Heart left ventricle (tissue), 16 donors: ENCODE data around the gene ITGA3. TPM values are rescaled to one million over a fixed set of nuclear protein-coding genes. Genes with fewer than 3 reads are reported as not detected.

ENCODE experiments used
- ATAC-seq, 4 donors: fragments of 200-7000 bp; cut with Tn5 transposase; one replicate each; pipeline ENCODE4 v1.9.1; 2020 to 2022; ENCODE audit warnings: moderate library complexity in 4 of 4, mild to moderate bottlenecking in 3 of 4, moderate number of reproducible peaks in 1 of 4
- DNase-seq, 5 donors: peaks; one replicate each; pipeline ENCODE4 v3.0.0-alpha.2; 2020
- H3K27ac ChIP-seq, 12 donors: fragments of 200-600 bp; sonication (generic) in 4 of 12; one replicate each; pipeline versions ENCODE4 v1.5.0 to v1.8.0; 2016 to 2022; ENCODE audit warnings: mild to moderate bottlenecking in 2 of 12
- H3K27me3 ChIP-seq, 9 donors: fragments of 200-600 bp; sonication (generic) in 2 of 9; one replicate each; pipeline versions ENCODE4 v1.5.1 to v1.8.0; 2016 to 2022; ENCODE audit warnings: mild to moderate bottlenecking in 3 of 9
- H3K36me3 ChIP-seq, 9 donors: fragments of 200-600 bp; sonication (generic) in 2 of 9; one replicate each; pipeline versions ENCODE4 v1.5.0 to v1.8.0; 2018 to 2022; ENCODE audit warnings: mild to moderate bottlenecking in 2 of 9
- H3K4me1 ChIP-seq, 12 donors: fragments of 200-600 bp; sonication (generic) in 4 of 12; one replicate each; pipeline versions ENCODE4 v1.5.0 to v1.8.0; 2016 to 2022; ENCODE audit warnings: mild to moderate bottlenecking in 3 of 12
- H3K4me3 ChIP-seq, 12 donors: fragments of 200-600 bp; sonication (generic) in 4 of 12; one replicate each; pipeline versions ENCODE4 v1.5.0 to v1.8.0; 2017 to 2022; ENCODE audit warnings: mild to moderate bottlenecking in 9 of 12, moderate library complexity in 4 of 12
- H3K9me3 ChIP-seq, 12 donors: fragments of 200-600 bp; sonication (generic) in 4 of 12; one replicate each; pipeline versions ENCODE4 v1.5.0 to v1.8.0; 2016 to 2022; ENCODE audit warnings: mild to moderate bottlenecking in 1 of 12
- POLR2A ChIP-seq, 2 donors: fragments of 450-650 bp; IDR thresholded peaks; one replicate each; pipeline ENCODE4 v1.6.1; 2017; ENCODE audit warnings: antibody characterized with exemption in 2 of 2, mild to moderate bottlenecking in 2 of 2, moderate library complexity in 2 of 2
- WGBS, 4 donors: extraction: QIAGEN DNeasy Blood & Tissue Kit in 2 of 4; methylation state at CpG; one replicate each; pipeline versions ENCODE4 v1.1.5 to v1.1.7; 2013 to 2018; 5-methylcytosine and 5-hydroxymethylcytosine counted together
- intact Hi-C, 10 donors: fragments of 100-400 bp; cut with DNase I; formaldehyde crosslinking; loops; one replicate each; pipeline versions ENCODE4 v1.11.1 to v1.14.2; 2022
- polyA plus RNA-seq, 2 donors: library from polyadenylated mRNA; stranded (reverse); fragments of 200-250 nt; gene quantifications; one replicate each; pipeline ENCODE4 v1.2.3, GENCODE V29; 2013
- total RNA-seq, 9 donors: library from RNA; depleted of rRNA in 2 of 9; stranded (reverse); fragments of >200 nt in 2 of 9; fragmentation: NEBNext Ultra II Directional in 3 of 9; extraction: Animal tissue kit (Norgen Biotek cat#: 25700) in 3 of 9; gene quantifications; one replicate each; pipeline versions ENCODE4 v1.1.0 to v1.2.4, GENCODE V29; 2016 to 2023
- TF ChIP-seq, protein P1 (sequence below), 12 donors: fragments of 200-600 bp; sonication (generic) in 4 of 12; IDR thresholded peaks; one replicate each; pipeline versions ENCODE4 v1.5.0 to v1.8.0; 2018 to 2022; ENCODE audit warnings: antibody characterized with exemption in 12 of 12, mild to moderate bottlenecking in 5 of 12
- donor health status: ischemic (EF 13 %, LVEDD 7.1; RV severe dilation, severe dysfunction).
- donor health status: healthy with polysubstance abuse.
- donor health status: DM: no; HTN: yes; CAD: no.
- donor health status: DM: no; HTN: no; CAD: no.
- donor health status: ischemic (EF 25% LVEDD 6.9; RV normal size, moderate dysfunction).
- donor health status: ischemic (EF 25% LVEDD 5.7; RV mildly dilated, moderate dysfunction).
- donor health status: healthy.
- donor health status: DM: yes; HTN: yes; CAD: no.
- donor health status: ischemic (EF 35%, LVEDD 5.7; RV mildly dilated, moderate dysfunction).
- donor health status: nonischemic (EF 11% LVEDD 7.7; RV severe dilation, severe dysfunction).
- donor health status: DM: yes; HTN: yes; CAD: no.
- donor health status: PGD.
- donor health status: ischemic (EF 29% LVEDD 5.4; RV normal size, mild dysfunction).
- donor health status: nonischemic (EF 23%, LVEDD 6.1; RV moderate dilation, normal function).

ITGA3 gene
- total and polyA plus RNA-seq, 11 donors: 16.8 to 72.9 (median 23.6) TPM

DNA sequence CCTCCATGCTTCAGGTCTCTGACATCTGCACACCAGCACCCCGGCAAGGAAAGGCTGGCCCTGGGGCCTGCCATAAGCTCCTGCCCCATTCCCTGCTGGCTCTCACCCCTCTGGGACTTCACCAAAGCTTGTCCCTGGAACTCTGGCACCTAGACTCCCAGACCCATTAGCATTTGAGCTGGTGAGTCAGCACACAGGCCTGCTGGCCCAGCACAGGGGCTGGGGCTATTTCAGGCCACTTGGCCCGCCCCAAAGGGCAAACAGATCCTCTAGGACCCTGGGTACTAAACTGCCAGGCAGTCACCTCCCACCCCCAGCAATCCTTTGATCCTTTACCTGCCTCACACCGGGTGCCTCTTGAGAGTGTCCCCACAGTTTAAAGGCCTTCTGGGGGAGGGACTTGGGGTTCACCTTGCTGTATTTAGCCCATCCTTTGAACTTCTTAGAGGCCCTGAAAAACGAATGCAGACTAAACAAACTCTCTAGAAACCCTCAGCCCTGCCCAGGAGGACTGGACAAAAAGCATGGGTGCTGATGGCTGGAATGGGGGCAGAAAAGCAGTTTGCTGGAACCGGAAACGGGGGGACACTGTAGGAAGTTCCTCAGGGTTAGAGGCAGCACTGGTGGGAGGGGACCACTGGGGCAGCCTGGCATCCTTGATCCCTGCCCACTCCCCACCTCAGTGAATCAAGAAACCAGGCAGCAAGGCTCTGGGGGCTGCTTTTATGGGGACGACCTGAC is 77.3 kb downstream of the ITGA3 start:
- H3K27me3 ChIP-seq: peaks cover 0 to 20% (median 0%) of the 10 kb centered on the region in 9 donors
- 44 to 55% (median 47%) methylated on average over 5 to 7 of the region's 7 CpGs for WGBS, 4 donors
- intact Hi-C loops: loop anchor here in 3 of 10 donors (5.0 kb wide), 1 partner anchor 34 kb away; the partner anchor contains the start of gene SGCA (in 3 of the 3)
- no peaks in the 10 kb centered on the region for H3K9me3 ChIP-seq
- no peak for TF ChIP-seq POLR2A (IDR thresholded peaks at IDR 0.05)
- TF ChIP-seq, protein P1, sequence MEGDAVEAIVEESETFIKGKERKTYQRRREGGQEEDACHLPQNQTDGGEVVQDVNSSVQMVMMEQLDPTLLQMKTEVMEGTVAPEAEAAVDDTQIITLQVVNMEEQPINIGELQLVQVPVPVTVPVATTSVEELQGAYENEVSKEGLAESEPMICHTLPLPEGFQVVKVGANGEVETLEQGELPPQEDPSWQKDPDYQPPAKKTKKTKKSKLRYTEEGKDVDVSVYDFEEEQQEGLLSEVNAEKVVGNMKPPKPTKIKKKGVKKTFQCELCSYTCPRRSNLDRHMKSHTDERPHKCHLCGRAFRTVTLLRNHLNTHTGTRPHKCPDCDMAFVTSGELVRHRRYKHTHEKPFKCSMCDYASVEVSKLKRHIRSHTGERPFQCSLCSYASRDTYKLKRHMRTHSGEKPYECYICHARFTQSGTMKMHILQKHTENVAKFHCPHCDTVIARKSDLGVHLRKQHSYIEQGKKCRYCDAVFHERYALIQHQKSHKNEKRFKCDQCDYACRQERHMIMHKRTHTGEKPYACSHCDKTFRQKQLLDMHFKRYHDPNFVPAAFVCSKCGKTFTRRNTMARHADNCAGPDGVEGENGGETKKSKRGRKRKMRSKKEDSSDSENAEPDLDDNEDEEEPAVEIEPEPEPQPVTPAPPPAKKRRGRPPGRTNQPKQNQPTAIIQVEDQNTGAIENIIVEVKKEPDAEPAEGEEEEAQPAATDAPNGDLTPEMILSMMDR (IDR thresholded peaks at IDR 0.05): no peak
- no peak overlapping the region for H3K4me3 ChIP-seq
- H3K4me1 ChIP-seq: peaks cover 0 to 56% (median 28%) of the 10 kb centered on the region in 12 donors
- ATAC-seq (peak; percentile 67 to 84 (median 83)), DNase-seq (peak; percentile 63 to 84 (median 71))
- H3K36me3 ChIP-seq: peaks cover 0 to 43% (median 39%) of the 10 kb centered on the region in 9 donors
- peak overlapping the region; percentile 61 to 97 (median 81) for H3K27ac ChIP-seq

- Histone ChIP-seq H3K4me3 (no peak overlapping the region), H3K9me3 (no peaks in the 10 kb centered on the region), H3K36me3 (peaks cover 0 to 49% (median 44%) of the 10 kb centered on the region in 9 donors), H3K27me3 (peaks cover 0 to 16% (median 0%) of the 10 kb centered on the region in 9 donors), H3K4me1 (peaks cover 0 to 50% (median 26%) of the 10 kb centered on the region in 12 donors), H3K27ac (peak overlapping the region; percentile 61 to 97 (median 81))
- ATAC-seq (peak in 1 of 4 donors; percentile 11), DNase-seq (peak in 1 of 5 donors; percentile 36)
- intact Hi-C loops: loop anchor here in 3 of 10 donors (5.0 kb wide), 1 partner anchor 34 kb away; the partner anchor contains the start of gene SGCA (in 3 of the 3)
- WGBS, 4 donors: 34 to 57% (median 39%) methylated on average over 16 of the region's 16 CpGs
- no peak for TF ChIP-seq POLR2A (IDR thresholded peaks at IDR 0.05)
- TF ChIP-seq, protein P1 (IDR thresholded peaks at IDR 0.05): no peak
Observed at GRCh38 chr17:50133769-50134099, 77.8 kb downstream of the ITGA3 start.

GRCh38 chr17:50134206-50135110 is 78.5 kb downstream of the ITGA3 start:
- TF ChIP-seq, protein P1 (IDR thresholded peaks at IDR 0.05): no peak
- TF ChIP-seq POLR2A (IDR thresholded peaks at IDR 0.05): no peak
- H3K9me3 ChIP-seq: no peaks in the 10 kb centered on the region
- peak overlapping the region in 5 of 12 donors; percentile 38 to 97 (median 87) for H3K27ac ChIP-seq
- ATAC-seq (no peak), DNase-seq (peak in 1 of 5 donors; percentile 18)
- 72 to 77% (median 76%) methylated on average over 14 to 16 of the region's 16 CpGs for WGBS, 4 donors
- H3K27me3 ChIP-seq: peaks cover 0 to 8% (median 0%) of the 10 kb centered on the region in 9 donors
- no peak overlapping the region for H3K4me3 ChIP-seq
- intact Hi-C loops: loop anchor here in 3 of 10 donors (5.0 kb wide), 1 partner anchor 33 kb away; the partner anchor contains the start of gene SGCA (in 3 of the 3)
- H3K36me3 ChIP-seq: peaks cover 0 to 56% (median 52%) of the 10 kb centered on the region in 9 donors
- H3K4me1 ChIP-seq: peaks cover 0 to 46% (median 21%) of the 10 kb centered on the region in 12 donors
